GM18868 (cell line): ENCODE data around the gene GPRC5B.

Experiments used
- ATAC-seq: cut with Tn5 transposase; IDR thresholded peaks from one replicate; pipeline ENCODE4 v1.9.1; 2021; ENCODE audit warnings: mild to moderate bottlenecking, moderate library complexity; ENCODE audit not compliant: unreplicated experiment

GPRC5B gene

GRCh38 chr16:19850131-19850817 lies 34.4 kb downstream of the GPRC5B start:
- no peak for ATAC-seq

DNA sequence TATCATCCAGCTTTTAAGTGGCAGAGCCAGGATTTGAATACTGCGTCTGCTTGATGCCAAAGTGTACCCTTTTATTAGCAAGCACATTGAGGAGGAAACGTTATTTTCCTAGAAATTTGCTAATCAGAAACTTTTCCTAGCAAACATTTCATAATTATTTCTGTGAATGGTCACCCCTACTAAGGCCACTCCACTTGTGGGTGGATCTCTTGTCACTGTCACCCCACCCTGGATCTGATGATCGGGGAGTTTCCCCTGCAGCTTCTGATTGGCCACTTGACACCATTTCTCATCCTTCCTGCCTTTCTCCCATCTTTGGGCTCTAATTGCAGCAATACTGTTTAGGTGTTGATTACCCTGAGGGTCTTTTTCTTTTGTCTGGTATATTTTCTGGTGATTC lies 35.9 kb downstream of the GPRC5B start:
- ATAC-seq: no peak

DNA sequence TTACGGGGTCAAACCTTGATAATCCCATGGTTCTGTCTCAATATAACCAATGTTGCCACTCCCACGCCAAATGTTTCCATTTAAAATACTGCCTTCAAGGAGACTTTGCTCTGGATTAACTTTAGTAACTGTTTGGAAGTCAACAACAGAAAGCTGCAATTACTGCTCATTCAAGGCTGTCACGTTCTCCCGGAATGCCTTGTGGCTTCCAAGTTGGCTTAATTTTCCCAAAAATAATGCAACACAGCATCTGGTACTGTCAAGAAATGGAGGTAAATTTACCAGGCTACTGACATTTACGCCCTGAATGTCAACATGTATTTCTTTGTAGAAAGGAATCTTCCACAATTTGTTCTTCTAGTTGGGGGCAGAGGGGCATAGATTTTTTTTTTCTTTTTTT lies 38.2 kb downstream of the GPRC5B start:
- no peak for ATAC-seq

DNA sequence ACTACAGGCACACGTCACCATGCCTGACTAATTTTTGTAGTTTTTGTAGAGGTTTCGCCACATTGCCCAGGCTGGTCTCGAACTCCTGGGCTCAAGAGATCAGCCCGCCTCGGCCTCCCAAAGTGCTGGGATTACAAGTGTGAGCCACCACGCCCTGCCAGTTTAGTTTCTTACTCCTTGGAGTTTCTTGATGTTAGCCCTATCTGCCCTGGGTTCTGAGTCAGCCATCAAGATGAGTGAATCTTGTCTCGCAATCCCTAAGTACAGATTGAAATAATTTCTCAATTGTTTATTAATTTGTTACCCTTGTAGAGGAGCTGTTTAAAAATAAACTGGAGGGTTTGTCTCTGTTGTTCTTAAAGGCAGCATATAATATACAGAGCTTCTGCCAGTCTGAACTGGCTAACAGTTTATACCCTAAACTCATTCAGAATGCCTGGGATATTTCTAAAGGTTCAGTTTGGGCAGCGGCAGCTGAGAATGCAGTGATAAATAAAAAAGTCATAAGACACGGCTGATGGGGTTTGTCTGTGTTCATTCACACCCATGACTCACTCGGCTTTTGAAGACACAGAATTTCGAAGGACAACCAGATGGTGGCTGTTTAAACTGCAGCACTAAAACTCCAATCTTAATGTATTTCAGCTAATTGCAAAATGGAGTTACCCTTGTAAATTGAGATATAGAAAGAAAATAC lies 39.6 kb downstream of the GPRC5B start:
- no peak for ATAC-seq

GRCh38 chr16:19843371-19843770 lies 41.3 kb downstream of the GPRC5B start:
- ATAC-seq: no peak

DNA sequence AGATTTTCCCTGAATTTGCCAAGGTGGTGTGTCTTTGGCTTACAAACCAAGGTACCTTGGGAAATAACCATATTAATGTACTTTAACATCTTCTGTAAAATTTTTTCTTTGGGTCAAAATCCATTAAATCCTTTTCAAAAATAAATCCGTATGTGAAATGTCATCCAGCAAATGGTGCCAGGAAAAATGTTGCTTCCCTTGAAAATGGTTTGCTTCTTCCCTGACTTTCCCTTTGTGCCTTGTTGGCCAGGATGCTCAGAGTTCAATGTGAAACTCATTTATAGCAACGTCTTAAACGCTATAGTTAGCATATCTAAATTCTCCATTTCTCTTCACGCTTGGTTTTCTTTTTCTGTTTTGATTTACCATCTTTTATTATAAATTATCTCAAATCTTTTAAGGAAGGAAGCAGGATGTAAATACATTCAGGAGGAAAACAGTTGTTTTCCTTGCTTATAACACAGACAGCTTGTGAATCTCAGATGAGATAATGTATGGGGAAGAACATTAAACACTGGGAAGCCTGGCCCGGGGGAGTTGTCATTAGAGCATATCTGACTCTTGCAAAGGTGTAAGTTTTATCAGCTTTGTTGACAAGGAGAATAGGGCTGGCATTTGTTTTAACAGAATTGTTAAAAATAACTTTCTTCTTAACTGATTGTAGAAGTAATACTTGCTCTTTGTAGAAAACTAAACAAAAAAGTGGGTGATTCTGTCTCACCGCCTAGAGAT lies 42.1 kb downstream of the GPRC5B start:
- no peak for ATAC-seq

DNA sequence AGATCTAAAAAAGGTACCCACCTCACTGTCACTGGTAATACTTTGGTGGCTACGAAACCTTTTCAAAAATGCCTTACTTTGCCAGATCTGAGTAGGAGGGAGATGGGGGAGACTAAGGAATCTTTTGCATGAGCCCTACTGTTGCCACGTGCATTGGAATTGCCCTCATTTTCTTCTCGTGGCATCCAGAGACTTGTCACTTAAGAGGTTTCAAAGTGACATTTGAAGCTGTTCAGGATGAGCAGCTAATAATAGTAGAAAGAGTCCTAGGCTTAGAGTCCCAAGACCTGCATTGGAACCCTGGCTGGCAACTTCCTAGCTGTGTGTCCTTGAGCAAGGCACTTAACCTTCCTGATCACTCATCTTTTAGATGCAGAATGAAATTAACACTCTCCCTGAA lies 43.5 kb downstream of the GPRC5B start:
- no peak for ATAC-seq

DNA sequence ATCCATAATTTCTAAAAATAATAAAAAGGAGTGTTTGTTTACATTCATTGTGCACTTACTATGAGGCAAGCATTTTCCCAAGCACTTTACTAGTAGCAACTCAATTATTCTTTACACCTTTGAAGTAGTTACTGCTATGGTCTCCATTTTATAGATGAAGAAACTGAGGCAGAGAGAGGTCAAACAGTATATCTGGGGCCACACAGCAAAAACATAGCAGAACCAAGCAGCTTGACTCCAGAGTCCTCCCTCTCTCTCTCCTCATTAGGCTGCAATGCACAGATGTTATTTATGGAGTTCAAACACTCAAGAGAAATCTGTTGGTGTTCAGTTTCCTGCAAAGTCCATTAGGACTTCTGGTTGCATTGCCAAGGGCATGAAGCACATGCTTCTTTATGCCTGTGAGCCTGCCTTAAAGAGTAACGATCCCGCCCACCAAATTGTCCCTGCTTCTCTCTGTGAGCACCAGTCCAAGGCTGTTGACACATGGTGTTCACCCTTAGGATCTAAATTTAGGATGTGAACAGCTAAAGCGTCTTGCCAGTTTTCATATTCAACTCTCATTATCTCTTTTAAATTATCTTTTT lies 44.0 kb downstream of the GPRC5B start:
- ATAC-seq: no peak

GRCh38 chr16:19837984-19838707 lies 46.5 kb downstream of the GPRC5B start:
- ATAC-seq: no peak

DNA sequence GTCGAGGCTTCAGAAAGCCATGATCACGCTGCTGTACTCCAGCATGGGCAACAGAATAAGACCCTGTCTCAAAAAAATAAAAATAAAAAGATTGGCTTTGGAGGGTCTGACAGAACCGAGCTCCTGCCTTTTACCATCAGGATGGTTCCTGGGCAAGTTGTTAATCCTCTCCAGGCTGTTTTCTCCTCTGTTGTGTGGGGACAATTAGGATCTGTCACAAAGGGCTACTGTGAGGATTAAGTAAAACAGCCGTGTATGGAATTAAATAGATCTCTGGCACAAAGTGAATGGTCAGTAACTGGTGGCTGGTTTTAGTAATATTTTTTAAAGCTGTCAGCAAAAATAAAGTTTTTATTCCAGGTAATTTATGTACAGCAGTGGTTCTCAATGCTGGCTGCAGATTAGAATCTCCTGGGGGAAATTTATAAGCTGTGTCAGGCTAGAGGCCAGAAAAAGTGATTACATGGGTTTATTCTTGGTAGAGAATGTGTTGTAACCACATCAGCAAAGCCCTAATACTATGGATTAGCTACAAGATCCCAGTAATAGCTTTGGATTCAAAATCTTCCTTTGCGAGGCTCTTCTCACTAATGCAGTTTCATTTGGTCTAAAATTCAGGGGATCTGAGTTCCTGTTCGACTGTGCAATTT lies 47.2 kb downstream of the GPRC5B start:
- no peak for ATAC-seq

- no peak for ATAC-seq
Measured at GRCh38 chr16:19835968-19836421, 48.7 kb downstream of the GPRC5B start.

GRCh38 chr16:19835196-19835595 lies 49.5 kb downstream of the GPRC5B start:
- no peak for ATAC-seq

GRCh38 chr16:19833581-19833980 lies 51.1 kb downstream of the GPRC5B start:
- no peak for ATAC-seq

DNA sequence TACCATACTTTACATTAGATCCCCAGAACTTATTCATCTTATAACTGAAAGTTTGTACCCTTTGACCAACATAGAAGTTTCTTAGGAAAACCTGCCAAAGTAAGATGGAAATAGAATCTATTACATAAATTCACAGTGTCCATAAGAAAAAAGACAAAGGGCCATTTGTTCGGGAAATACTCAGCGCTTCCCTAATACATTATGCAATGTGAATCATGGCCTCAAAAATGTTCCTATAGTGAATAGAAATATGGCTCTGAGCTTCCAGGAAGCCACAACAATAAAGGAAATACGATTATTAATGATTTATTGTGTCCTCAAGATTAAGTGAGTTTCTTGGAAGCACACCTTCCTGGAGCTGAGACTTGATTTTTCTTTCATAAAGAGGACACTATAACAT lies 51.5 kb downstream of the GPRC5B start:
- ATAC-seq: no peak

DNA sequence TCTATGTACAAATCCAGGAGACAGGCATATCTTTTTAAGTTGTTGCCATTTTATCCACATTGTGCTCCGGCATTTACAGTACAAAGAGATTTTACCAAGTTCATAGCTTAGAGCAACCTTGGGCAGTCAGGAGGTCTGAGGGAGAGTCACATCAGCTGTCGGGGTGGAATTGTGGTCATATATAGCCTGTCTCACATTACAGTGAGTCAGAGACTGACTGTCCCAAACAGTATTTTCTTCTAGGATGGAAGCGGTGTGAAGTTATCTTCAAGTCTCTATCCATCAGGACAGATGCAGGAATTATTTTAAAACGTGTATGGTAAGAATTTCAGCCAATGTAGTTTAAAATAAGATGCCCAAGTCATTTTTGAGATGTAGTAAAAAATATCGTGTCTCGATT lies 53.0 kb downstream of the GPRC5B start:
- ATAC-seq: no peak

DNA sequence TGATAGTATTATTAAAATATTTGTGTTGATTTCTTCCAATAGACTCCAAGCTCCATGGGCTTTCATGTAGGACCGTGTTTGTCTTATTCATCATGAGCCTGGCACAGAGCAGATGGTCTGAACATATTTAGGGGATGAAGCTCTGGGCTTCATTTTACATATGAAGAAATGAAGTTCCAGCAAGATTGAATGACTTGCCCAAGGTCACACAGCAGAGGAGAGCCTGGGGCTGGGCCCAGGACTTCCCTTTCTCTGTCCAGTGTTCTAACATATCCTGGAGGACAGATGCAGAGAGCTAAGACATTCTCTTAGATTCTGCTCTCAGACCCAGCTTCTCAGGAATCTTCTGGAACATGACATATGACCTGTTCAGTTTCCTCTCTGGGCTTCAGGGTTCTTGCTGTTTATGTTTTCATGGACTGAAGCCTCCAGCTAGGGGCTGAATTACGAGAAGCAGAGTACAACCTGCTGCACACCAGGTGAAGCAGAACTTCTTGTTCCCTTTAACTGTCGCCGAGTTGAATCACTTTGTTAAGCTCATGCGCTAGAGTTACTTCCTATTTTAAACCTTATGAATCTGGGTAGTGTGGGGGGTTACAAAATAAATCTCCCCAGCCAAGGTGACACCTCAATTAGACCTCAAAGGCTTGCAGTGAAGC lies 53.6 kb downstream of the GPRC5B start:
- no peak for ATAC-seq

GRCh38 chr16:19829844-19830692 lies 54.6 kb downstream of the GPRC5B start:
- ATAC-seq: no peak

DNA sequence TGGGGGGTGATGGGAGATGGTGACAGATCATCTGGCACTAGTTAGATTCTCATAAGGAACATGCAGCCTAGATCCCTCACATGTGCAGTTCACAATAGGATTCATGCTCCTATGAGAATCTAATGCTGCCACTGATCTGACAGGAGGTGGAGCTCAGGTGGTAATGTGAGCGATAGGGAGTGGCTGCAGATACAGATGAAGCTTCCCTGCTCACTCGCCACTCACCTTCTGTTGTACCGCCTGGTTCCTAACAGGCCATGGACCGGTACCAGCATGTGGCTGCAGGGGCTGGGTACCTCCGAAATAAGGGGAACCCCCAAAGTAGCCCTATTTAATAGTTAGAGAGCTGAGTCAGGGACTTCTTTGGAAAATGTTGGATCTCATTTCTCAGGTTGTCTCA lies 60.4 kb downstream of the GPRC5B start:
- ATAC-seq: no peak

GRCh38 chr16:19823322-19823721 lies 61.3 kb downstream of the GPRC5B start:
- no peak for ATAC-seq
